Lung (tissue), 12 donors: ENCODE measurements around the gene INO80D. TPM values are rescaled to one million over a fixed set of nuclear protein-coding genes. Genes with fewer than 3 reads are reported as not detected.

ENCODE experiments used
- ATAC-seq: fragments of 200-7000 bp; cut with Tn5 transposase; one replicate; pipeline ENCODE4 v1.9.1; 2020; ENCODE audit warnings: moderate number of reproducible peaks; ENCODE audit not compliant: insufficient read depth, low FRiP score
- DNase-seq, 3 donors: peaks; one replicate each; pipeline ENCODE4 v3.0.0-alpha.2; 2013 to 2017
- H3K27ac ChIP-seq, 2 donors: one replicate each; pipeline ENCODE4 v1.5.1; 2013; ENCODE audit warnings: mild to moderate bottlenecking in 2 of 2, moderate library complexity in 2 of 2, control low read depth in 1 of 2, inconsistent platforms in 1 of 2, low read depth in 1 of 2, low read length in 1 of 2
- H3K27me3 ChIP-seq, 3 donors: one replicate each; pipeline ENCODE4 v1.5.1; 2013; ENCODE audit warnings: low read length in 2 of 3; ENCODE audit not compliant: control insufficient read depth in 3 of 3, insufficient read depth in 3 of 3
- H3K36me3 ChIP-seq, 4 donors: one replicate each; pipeline ENCODE4 v1.5.1; 2013; ENCODE audit warnings: low read length in 4 of 4, mild to moderate bottlenecking in 1 of 4, moderate library complexity in 1 of 4; ENCODE audit not compliant: control insufficient read depth in 4 of 4, insufficient read depth in 4 of 4
- H3K4me1 ChIP-seq, 5 donors: one replicate each; pipeline ENCODE4 v1.5.1; 2013; ENCODE audit warnings: low read length in 5 of 5, mild to moderate bottlenecking in 2 of 5, moderate library complexity in 1 of 5; ENCODE audit not compliant: control insufficient read depth in 5 of 5, insufficient read depth in 5 of 5
- H3K4me3 ChIP-seq: one replicate; pipeline ENCODE4 v1.5.1; 2013; ENCODE audit warnings: mild to moderate bottlenecking, control low read depth, moderate library complexity
- H3K9ac ChIP-seq, 2 donors: one replicate each; pipeline ENCODE4 v1.5.1; 2013; ENCODE audit warnings: low read length in 2 of 2, control low read depth in 1 of 2; ENCODE audit not compliant: insufficient read depth in 1 of 2
- H3K9me3 ChIP-seq, 4 donors: one replicate each; pipeline ENCODE4 v1.5.1; 2013; ENCODE audit warnings: low read length in 3 of 4, mild to moderate bottlenecking in 1 of 4, moderate library complexity in 1 of 4; ENCODE audit not compliant: control insufficient read depth in 4 of 4, insufficient read depth in 3 of 4
- CTCF ChIP-seq: IDR thresholded peaks from 2 replicates; pipeline ENCODE4 v1.5.1; 2012; ENCODE audit warnings: mild to moderate bottlenecking; ENCODE audit errors: control extremely low read depth, extremely low read depth
- WGBS, 2 donors: extraction: QIAGEN DNeasy Blood & Tissue Kit; methylation state at CpG; one replicate each; pipeline ENCODE4 v1.1.7; 2013; 5-methylcytosine and 5-hydroxymethylcytosine counted together
- polyA plus RNA-seq, 2 donors: library from polyadenylated mRNA; stranded (reverse); fragments of 200-250 nt; gene quantifications; one replicate each; pipeline ENCODE4 v1.2.1, GENCODE V29; 2013
- total RNA-seq, 2 donors: library from RNA; depleted of rRNA in 1 of 2; stranded (reverse); fragments of >200 nt in 1 of 2; gene quantifications; one replicate each; pipeline ENCODE4 v1.2.1, GENCODE V29; 2014 to 2021
- donor health status: control.
- donor health status: control.
- donor health status: Bipolar disorder and iron deficiency.
- donor health status: healthy.
- donor health status: DM: yes; HTN: yes; CAD: no.

INO80D gene
- total and polyA plus RNA-seq, 4 donors, result 1.9 to 33.5 (median 13.7) TPM

DNA sequence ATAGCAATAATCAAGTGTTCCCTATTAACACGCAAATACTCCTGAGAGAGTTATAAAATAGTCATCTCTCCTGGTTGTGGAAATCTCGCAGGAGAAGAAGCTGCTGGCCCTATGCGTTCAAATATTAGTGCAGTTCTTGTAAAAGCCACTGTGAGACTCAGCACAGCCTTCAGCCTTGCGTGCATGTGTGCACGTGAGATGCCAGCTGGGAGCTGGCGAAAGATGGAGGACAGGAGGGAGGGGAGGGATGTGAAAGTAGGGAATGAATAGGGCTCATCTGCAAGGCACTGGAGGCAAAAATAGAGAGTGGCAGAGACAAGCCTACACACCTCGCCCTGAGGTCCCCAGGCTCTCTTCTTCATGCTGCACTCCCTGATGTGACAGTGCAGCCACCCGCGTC is 126.5 kb downstream of the INO80D start:
- 95% methylated on average over 9 of the region's 9 CpGs for WGBS, 2 donors

DNA sequence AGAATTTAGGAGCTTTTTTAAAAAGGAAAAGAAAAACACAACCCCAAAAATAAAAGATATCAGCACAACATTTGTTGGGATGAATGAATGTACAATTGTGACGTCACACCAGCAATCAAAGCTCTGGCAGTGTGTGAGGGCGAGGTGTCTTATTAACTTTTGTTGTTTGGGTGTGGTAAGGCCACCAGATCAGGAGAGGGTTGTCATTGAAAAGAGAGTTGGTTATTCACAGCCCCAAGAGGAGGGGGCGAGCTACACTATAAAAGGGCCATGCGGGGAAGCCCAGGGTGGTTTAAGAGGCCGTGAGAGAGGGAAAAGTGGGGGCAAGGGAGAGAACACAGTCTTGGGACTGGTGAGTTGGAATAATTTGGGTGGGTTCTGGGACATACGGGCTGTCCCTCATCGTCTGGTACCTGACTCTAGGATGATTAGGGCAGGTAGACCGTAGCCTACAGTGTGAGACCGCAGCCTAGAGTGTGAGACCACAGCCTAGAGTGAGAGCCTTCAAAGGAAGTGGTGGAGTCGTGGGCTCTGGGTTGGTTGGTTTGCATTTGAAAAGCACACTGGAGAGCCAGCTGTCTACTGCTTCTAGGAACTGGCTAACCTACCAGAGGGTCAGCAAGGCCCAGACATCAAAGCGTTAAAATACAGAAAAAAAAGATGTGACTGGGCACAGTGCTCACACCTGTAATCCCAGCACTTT is 128.4 kb downstream of the INO80D start:
- Histone ChIP-seq H3K9ac (no peak overlapping the region), H3K36me3 (no peaks in the 10 kb centered on the region), H3K4me1 (no peaks in the 10 kb centered on the region), H3K4me3 (no peak overlapping the region), H3K27me3 (no peaks in the 10 kb centered on the region), H3K9me3 (no peaks in the 10 kb centered on the region), H3K27ac (no peak overlapping the region)
- DNase-seq, result no peak
- ATAC-seq, result no peak
- 76 to 90% methylated on average over 11 of the region's 11 CpGs for WGBS, 2 donors
- TF ChIP-seq CTCF, result no peak

More for the DNA sequence above, 126.5 kb downstream of the INO80D start:
- no peak for TF ChIP-seq CTCF
- Histone ChIP-seq H3K4me1 (no peaks in the 10 kb centered on the region), H3K9ac (no peak overlapping the region), H3K9me3 (no peaks in the 10 kb centered on the region), H3K27ac (no peak overlapping the region), H3K27me3 (no peaks in the 10 kb centered on the region), H3K4me3 (no peak overlapping the region), H3K36me3 (no peaks in the 10 kb centered on the region)
- DNase-seq (no peak), ATAC-seq (no peak)

GRCh38 chr2:205954707-205955106 is 131.3 kb downstream of the INO80D start:
- ATAC-seq, result no peak
- H3K36me3 ChIP-seq, result no peaks in the 10 kb centered on the region
- H3K9ac ChIP-seq, result no peak overlapping the region
- no peak for TF ChIP-seq CTCF
- DNase-seq, result no peak
- WGBS, 2 donors, result 65 to 68% methylated on average over 5 of the region's 5 CpGs
- H3K27ac ChIP-seq, result no peak overlapping the region
- H3K4me3 ChIP-seq, result no peak overlapping the region
- peaks cover 0 to 2% (median under 1%) of the 10 kb centered on the region in 4 donors for H3K9me3 ChIP-seq
- H3K27me3 ChIP-seq, result no peaks in the 10 kb centered on the region
- no peaks in the 10 kb centered on the region for H3K4me1 ChIP-seq

DNA sequence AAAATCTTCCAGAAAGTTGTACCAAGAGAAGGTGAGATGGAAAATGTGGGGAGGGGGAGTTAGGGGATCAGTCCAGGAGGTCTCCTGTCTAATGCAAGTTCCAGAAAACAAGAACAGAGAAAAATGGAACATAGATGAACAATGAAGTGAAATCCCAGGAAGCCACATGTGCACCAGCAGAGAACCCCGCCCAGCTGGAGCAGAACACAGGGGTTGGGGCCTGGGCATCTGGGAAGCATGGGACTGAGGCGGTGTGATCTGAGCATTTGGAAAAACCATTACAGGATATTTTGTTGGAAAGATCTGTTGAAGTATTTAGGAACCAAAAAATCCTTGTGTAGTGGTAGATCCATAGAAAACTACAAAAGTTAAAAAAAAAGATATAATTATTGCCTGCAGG is 133.7 kb downstream of the INO80D start:
- Histone ChIP-seq H3K27ac (no peak overlapping the region), H3K4me3 (no peak overlapping the region), H3K9me3 (peaks cover 0 to 2% (median under 1%) of the 10 kb centered on the region in 4 donors), H3K9ac (no peak overlapping the region), H3K4me1 (peaks cover 0 to 7% (median 5%) of the 10 kb centered on the region in 5 donors), H3K27me3 (no peaks in the 10 kb centered on the region), H3K36me3 (no peaks in the 10 kb centered on the region)
- TF ChIP-seq CTCF, result no peak
- DNase-seq (no peak), ATAC-seq (no peak)
- 92 to 100% methylated on average over 2 of the region's 2 CpGs for WGBS, 2 donors
